Heart right ventricle (tissue), 16 donors: Measurements from ENCODE around the gene SRD5A3. TPM values are rescaled to one million over a fixed set of nuclear protein-coding genes. Genes with fewer than 3 reads are reported as not detected.

Experiments used
- ATAC-seq, 8 donors: fragments of 200-7000 bp; cut with Tn5 transposase; one replicate each; pipeline ENCODE4 v1.9.1; 2020; ENCODE audit warnings: mild to moderate bottlenecking in 8 of 8, moderate library complexity in 8 of 8, moderate number of reproducible peaks in 1 of 8
- DNase-seq, 2 donors: peaks; one replicate each; pipeline ENCODE4 v3.0.0-alpha.2; 2020
- H3K27ac ChIP-seq, 10 donors: fragments of 200-600 bp; sonication (generic) in 2 of 10; one replicate each; pipeline versions ENCODE4 v1.5.0 to v1.8.0; 2020 to 2022; ENCODE audit warnings: mild to moderate bottlenecking in 3 of 10
- H3K27me3 ChIP-seq, 7 donors: fragments of 200-600 bp; one replicate each; pipeline ENCODE4 v1.8.0; 2021 to 2022; ENCODE audit warnings: mild to moderate bottlenecking in 2 of 7
- H3K36me3 ChIP-seq, 9 donors: fragments of 200-600 bp; sonication (generic) in 1 of 9; one replicate each; pipeline versions ENCODE4 v1.5.0 to v1.8.0; 2020 to 2022; ENCODE audit warnings: mild to moderate bottlenecking in 2 of 9
- H3K4me1 ChIP-seq, 9 donors: fragments of 200-600 bp; sonication (generic) in 1 of 9; one replicate each; pipeline versions ENCODE4 v1.5.0 to v1.8.0; 2020 to 2022; ENCODE audit warnings: mild to moderate bottlenecking in 4 of 9
- H3K4me3 ChIP-seq, 10 donors: fragments of 200-600 bp; sonication (generic) in 2 of 10; one replicate each; pipeline versions ENCODE4 v1.5.0 to v1.8.0; 2020 to 2022; ENCODE audit warnings: mild to moderate bottlenecking in 7 of 10, moderate library complexity in 2 of 10
- H3K9me3 ChIP-seq, 11 donors: fragments of 200-600 bp in 10 of 11; sonication (generic) in 2 of 11; one replicate each; pipeline versions ENCODE4 v1.5.0 to v1.8.0; 2013 to 2022; ENCODE audit warnings: mild to moderate bottlenecking in 2 of 11, control low read depth in 1 of 11, moderate library complexity in 1 of 11
- WGBS, 2 donors: extraction: QIAGEN DNeasy Blood & Tissue Kit; methylation state at CpG; one replicate each; pipeline ENCODE4 v1.1.7; 2013; ENCODE audit warnings: inconsistent platforms in 1 of 2; 5-methylcytosine and 5-hydroxymethylcytosine counted together
- intact Hi-C, 10 donors: fragments of 100-400 bp; cut with DNase I; formaldehyde crosslinking; loops; one replicate each; pipeline versions ENCODE4 v1.11.1 to v1.14.2; 2022
- polyA plus RNA-seq, 2 donors: library from polyadenylated mRNA; stranded (reverse); fragments of 200-250 nt; gene quantifications; one replicate each; pipeline ENCODE4 v1.2.3, GENCODE V29; 2013
- total RNA-seq, 10 donors: library from RNA; stranded (reverse); fragmentation: NEBNext Ultra II Directional in 3 of 10; extraction: Animal tissue kit (Norgen Biotek cat#: 25700) in 3 of 10; gene quantifications; one replicate each; pipeline versions ENCODE4 v1.2.1 to v1.2.4, GENCODE V29; 2021 to 2023
- TF ChIP-seq, protein P1 (sequence below), 9 donors: fragments of 200-600 bp; sonication (generic) in 2 of 9; IDR thresholded peaks; one replicate each; pipeline versions ENCODE4 v1.5.0 to v1.8.0; 2021 to 2022; ENCODE audit warnings: antibody characterized with exemption in 9 of 9, mild to moderate bottlenecking in 5 of 9, moderate library complexity in 1 of 9
- donor health status: Arrhythmogenic right ventricular cardiomyopathy.
- donor health status: ischemic (EF 13 %, LVEDD 7.1; RV severe dilation, severe dysfunction).
- donor health status: healthy with polysubstance abuse.
- donor health status: DM: no; HTN: yes; CAD: no.
- donor health status: DM: no; HTN: no; CAD: no.
- donor health status: ischemic (EF 25% LVEDD 6.9; RV normal size, moderate dysfunction).
- donor health status: ischemic (EF 25% LVEDD 5.7; RV mildly dilated, moderate dysfunction).
- donor health status: healthy.
- donor health status: DM: yes; HTN: yes; CAD: no.
- donor health status: Ischemic cardiomyopathy.
- donor health status: ischemic (EF 35%, LVEDD 5.7; RV mildly dilated, moderate dysfunction).
- donor health status: nonischemic (EF 11% LVEDD 7.7; RV severe dilation, severe dysfunction).
- donor health status: DM: yes; HTN: yes; CAD: no.
- donor health status: PGD.
- donor health status: ischemic (EF 29% LVEDD 5.4; RV normal size, mild dysfunction).
- donor health status: nonischemic (EF 23%, LVEDD 6.1; RV moderate dilation, normal function).

Gene SRD5A3
- total and polyA plus RNA-seq, 12 donors: 4.4 to 14.6 (median 7.7) TPM

DNA sequence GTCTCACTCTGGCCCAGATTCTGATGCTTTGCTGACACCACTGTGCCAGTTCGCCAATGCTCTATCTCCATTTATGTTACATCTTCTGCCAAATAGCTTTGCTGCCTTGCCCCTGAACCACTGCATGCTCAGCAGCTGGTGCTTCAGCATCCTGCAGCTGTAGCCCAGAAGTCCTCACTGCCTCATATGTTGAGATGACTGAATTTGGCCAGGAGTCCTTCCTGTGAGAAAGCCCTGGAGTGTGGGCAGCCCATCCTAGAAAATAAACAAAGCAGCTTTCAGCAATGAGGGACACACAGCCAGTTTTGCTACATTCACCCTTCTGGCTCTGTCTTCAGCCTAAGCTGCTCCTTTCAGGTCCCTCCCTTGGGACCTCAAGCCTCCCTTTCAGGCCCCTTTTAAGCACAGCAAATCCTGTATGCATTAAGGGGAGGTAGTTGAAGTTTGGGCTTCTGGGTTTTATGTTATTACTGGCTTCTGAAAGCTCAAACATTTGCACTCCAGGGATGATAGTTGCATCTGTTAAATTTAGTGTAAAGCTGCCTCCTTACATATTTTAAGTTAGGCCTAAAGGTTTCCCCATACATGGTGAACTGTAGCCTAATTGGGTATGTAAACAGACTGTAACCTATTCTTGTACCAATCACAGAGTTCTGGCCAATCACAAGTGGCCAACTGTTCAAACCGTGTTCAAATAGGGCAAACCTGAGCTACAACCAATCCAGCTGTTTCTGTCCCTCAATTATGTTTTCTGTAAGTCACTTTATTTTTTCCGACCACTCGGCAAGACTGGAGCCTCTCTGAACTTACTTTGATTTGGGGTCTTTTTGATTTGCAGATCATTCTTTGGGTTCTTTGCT, 47.6 kb downstream of the SRD5A3 start:
- H3K9me3 ChIP-seq: no peaks in the 10 kb centered on the region
- no peak overlapping the region for H3K27ac ChIP-seq
- peaks cover 0 to 6% (median 0%) of the 10 kb centered on the region in 9 donors for H3K36me3 ChIP-seq
- TF ChIP-seq, protein P1, sequence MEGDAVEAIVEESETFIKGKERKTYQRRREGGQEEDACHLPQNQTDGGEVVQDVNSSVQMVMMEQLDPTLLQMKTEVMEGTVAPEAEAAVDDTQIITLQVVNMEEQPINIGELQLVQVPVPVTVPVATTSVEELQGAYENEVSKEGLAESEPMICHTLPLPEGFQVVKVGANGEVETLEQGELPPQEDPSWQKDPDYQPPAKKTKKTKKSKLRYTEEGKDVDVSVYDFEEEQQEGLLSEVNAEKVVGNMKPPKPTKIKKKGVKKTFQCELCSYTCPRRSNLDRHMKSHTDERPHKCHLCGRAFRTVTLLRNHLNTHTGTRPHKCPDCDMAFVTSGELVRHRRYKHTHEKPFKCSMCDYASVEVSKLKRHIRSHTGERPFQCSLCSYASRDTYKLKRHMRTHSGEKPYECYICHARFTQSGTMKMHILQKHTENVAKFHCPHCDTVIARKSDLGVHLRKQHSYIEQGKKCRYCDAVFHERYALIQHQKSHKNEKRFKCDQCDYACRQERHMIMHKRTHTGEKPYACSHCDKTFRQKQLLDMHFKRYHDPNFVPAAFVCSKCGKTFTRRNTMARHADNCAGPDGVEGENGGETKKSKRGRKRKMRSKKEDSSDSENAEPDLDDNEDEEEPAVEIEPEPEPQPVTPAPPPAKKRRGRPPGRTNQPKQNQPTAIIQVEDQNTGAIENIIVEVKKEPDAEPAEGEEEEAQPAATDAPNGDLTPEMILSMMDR (IDR thresholded peaks at IDR 0.05): no peak
- H3K4me3 ChIP-seq: no peak overlapping the region
- no peaks in the 10 kb centered on the region for H3K27me3 ChIP-seq
- DNase-seq (no peak), ATAC-seq (no peak)
- peaks cover 0 to 24% (median 18%) of the 10 kb centered on the region in 9 donors for H3K4me1 ChIP-seq
- intact Hi-C loops: loop anchor here in 2 of 10 donors (10.0 kb wide), 1 partner anchor 151 kb away; the partner anchor contains the start of gene CLOCK (in 2 of the 2)
- WGBS, 2 donors: 88 to 91% methylated on average over 4 of the region's 4 CpGs

DNA sequence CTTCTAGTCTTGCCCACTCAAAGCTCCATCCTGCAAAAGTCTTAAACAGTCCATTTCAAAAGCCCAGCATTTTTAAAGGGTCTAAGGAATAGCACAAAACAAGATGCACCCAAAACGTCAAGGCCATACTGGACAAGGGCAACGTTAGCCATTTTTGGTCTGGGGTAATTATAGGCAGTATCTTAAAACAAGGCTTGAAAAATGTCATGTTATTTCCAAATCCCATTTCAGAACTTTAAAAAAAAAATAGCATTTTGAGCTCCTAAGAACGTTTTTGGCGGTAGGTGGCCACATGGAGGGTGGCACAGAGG, 49.1 kb downstream of the SRD5A3 start:
- H3K27me3 ChIP-seq: no peaks in the 10 kb centered on the region
- H3K27ac ChIP-seq: peak overlapping the region; percentile 91 to 100 (median 98)
- peaks cover 0 to 36% (median 30%) of the 10 kb centered on the region in 9 donors for H3K4me1 ChIP-seq
- H3K4me3 ChIP-seq: peak overlapping the region; percentile 62 to 99 (median 90)
- H3K36me3 ChIP-seq: peaks cover 0 to 15% (median 0%) of the 10 kb centered on the region in 9 donors
- DNase-seq (no peak), ATAC-seq (no peak)
- TF ChIP-seq, protein P1 (IDR thresholded peaks at IDR 0.05): peak in 2 of 9 donors; percentile 31 to 37
- WGBS, 2 donors: 0% methylated on average over 4 of the region's 4 CpGs
- no peaks in the 10 kb centered on the region for H3K9me3 ChIP-seq
- intact Hi-C loops: loop anchor here in 7 of 10 donors (1.0 to 10.0 kb wide), 5 partner anchors 33 to 152 kb away; partner anchors contain the start of genes SRD5A3 (in 5 of the 7) and CLOCK (in 4 of the 7)

DNA sequence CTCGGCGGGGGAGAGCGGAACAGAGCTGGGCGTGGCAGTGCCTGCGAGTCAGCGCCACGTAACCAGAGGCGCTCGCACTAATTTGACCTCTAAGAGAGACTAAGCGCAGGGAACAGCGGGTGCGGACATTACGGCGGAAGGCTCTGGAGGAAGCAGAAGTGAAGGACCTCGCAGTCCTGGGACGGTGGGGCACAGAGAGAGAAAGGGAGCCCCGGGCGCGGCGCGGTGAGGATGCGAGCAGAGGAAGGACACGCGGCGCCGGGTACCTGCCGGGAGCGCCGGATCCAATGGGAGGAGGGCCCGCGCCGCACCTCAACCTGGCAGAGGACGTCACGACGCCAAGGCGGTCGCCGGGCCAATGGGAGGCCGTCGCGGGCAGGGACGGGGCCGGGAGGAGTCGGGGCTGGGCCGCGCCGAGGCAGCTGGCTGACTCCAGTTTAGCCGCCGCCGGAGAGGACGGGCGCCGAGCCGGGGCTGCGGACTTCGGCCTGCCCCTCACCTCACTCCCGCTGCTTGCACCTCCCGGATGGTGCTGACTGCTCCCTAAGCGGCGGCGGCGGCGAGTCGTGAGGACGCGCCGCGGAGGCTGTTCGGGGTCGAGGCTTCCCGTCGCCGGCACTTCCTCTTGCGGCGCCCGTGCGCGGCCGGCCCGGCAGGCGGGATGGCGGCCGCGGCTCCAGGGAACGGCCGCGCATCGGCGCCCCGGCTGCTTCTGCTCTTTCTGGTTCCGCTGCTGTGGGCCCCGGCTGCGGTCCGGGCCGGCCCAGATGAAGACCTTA, 49.7 kb downstream of the SRD5A3 start, which contains the start of gene TMEM165:
Gene TMEM165 (plus strand): TSS at position 429 of the 779 bp plus-strand sequence. CDS start 233 bp downstream, at position 662.
- no peaks in the 10 kb centered on the region for H3K27me3 ChIP-seq
- peaks cover 0 to 40% (median 33%) of the 10 kb centered on the region in 9 donors for H3K4me1 ChIP-seq
- peak; percentile 96 to 99 (median 97) for ATAC-seq
- peak; percentile 91 for DNase-seq
- peak within 1 kb of the TSS; percentile 62 to 99 (median 90) for H3K4me3 ChIP-seq
- no peaks in the 10 kb centered on the region for H3K9me3 ChIP-seq
- peaks cover 0 to 20% (median 0%) of the 10 kb centered on the region in 9 donors for H3K36me3 ChIP-seq
- TF ChIP-seq, protein P1 (IDR thresholded peaks at IDR 0.05): no peak
- H3K27ac ChIP-seq: peak within 1 kb of the TSS; percentile 91 to 100 (median 98)
- WGBS, 2 donors: 0 to 1% methylated on average over 91 to 95 of the region's 95 CpGs
- intact Hi-C loops: loop anchor here in 8 of 10 donors (1.0 to 10.0 kb wide), 6 partner anchors 33 to 152 kb away; partner anchors contain the start of genes SRD5A3 (in 8 of the 8) and CLOCK (in 4 of the 8)
